Left lobe of liver (tissue), 2 donors: ENCODE data around the gene MYLK4. TPM values are rescaled to one million over a fixed set of nuclear protein-coding genes. Genes with fewer than 3 reads are reported as not detected.
"Not testable (repeated sequence)": the region's sequence is repeated elsewhere in the genome, so short reads cannot be mapped to it uniquely, and the experiment has no call there.

Experiments
- ATAC-seq: fragments of 200-7000 bp; cut with Tn5 transposase; one replicate; pipeline ENCODE4 v1.9.1; 2020; ENCODE audit warnings: mild to moderate bottlenecking, moderate library complexity
- DNase-seq: peaks from one replicate; pipeline ENCODE4 v3.0.0-alpha.2; 2020; ENCODE audit warnings: low spot score
- total RNA-seq: library from RNA; stranded (reverse); gene quantifications from one replicate; pipeline ENCODE4 v1.2.1, GENCODE V29; 2021
- donor health status: DM: no; HTN: no; CAD: no; lungs with moderate emphysema.
- donor health status: DM: no; HTN: yes; CAD: no.

The MYLK4 gene
- total RNA-seq, 1 donor from 2014 or later, result 0.25 TPM

- ATAC-seq (no peak), DNase-seq (no peak)
Measured at GRCh38 chr6:2780102-2780737, 29.5 kb upstream of the MYLK4 start.

DNA sequence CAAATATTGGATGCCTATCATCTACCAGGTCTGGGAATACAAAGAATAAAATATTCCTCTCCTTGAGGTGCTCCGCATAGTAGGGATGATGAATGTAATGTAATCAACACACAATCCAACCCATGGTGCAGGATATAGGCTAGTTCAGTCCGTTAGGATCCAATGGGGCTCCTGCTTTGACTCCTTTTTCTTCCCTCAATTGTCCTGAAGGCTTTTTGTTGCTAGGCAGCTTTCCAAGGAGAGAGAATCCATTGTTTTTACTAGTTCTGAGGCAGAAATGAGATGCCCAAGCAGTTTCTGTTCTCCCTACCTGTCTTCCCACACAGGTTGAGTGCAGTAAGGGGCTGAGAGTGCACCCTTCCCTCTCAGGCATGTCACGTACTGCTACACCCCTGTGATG, 26.5 kb upstream of the MYLK4 start:
- DNase-seq (no peak), ATAC-seq (no peak)

DNA sequence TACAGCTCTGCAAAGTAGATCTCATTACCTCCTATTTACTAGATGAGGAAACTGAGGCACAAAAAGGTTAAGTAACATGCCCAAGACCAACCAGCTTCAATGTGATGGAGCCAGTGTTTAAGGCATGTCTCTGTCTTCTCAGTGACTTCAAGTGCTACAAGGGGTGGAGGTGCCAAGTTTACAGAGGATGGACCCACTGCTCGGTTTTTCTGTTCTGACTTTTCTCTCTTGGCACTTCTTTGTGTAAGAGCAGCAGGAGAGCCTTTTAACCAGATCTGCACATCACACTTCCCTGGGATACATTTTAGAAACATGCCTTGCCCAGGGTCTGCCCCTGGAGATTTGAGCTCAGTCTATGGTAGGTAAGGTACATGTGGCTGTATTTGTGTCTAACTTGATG, 24.3 kb upstream of the MYLK4 start:
- no peak for DNase-seq
- ATAC-seq, result no peak

- ATAC-seq (no peak), DNase-seq (no peak)
Measured at GRCh38 chr6:2773449-2773848, 22.7 kb upstream of the MYLK4 start.

DNA sequence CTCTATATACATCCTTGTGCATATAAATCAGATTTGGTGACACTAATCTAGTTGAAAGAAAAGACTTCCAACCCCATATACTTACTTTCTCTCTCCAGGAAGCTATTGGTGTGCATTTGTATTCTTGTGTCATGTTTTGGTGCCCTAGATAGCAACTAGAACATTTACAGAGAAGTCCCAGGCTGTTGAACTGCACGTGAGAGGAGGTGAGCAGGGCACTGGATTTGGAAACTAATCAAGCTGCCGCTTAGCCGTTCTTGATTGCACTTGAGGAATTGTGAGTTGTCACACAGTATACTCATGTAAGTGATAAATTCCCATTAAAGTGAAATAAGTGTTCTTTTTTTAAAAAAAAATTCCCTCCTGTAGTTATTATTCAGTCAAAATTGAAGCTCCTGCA, 22.1 kb upstream of the MYLK4 start:
- ATAC-seq (peak; percentile 73), DNase-seq (no peak)

- ATAC-seq (no peak), DNase-seq (no peak)
Measured at GRCh38 chr6:2771079-2771478, 20.4 kb upstream of the MYLK4 start.

DNA sequence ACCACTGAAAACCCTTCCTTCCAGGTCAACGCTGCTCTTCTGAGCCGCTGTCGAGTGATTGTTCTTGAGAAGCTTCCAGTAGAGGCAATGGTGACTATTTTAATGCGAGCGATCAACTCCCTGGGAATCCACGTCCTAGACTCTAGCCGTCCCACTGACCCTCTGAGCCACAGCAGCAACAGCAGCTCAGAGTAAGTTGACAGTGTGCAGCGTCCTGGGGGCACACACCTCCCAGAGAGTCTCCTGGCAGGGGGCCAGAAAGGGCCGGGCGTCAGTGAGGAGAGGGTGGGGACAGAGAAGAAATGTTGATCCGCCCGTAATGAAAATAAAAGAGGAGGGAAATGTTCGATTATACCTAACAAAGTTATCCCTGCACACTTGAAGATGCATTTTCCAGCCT, 19.4 kb upstream of the MYLK4 start:
- no peak for ATAC-seq
- DNase-seq, result no peak

- ATAC-seq, result no peak
Measured at GRCh38 chr6:2768696-2769095, 18.0 kb upstream of the MYLK4 start.

GRCh38 chr6:2767657-2768524, 17.2 kb upstream of the MYLK4 start:
- DNase-seq (no peak), ATAC-seq (no peak)

More at GRCh38 chr6:2768696-2769095, 18.0 kb upstream of the MYLK4 start:
- no peak for DNase-seq

- ATAC-seq (no peak), DNase-seq (no peak)
Measured at GRCh38 chr6:2766767-2767656, 16.3 kb upstream of the MYLK4 start.

DNA sequence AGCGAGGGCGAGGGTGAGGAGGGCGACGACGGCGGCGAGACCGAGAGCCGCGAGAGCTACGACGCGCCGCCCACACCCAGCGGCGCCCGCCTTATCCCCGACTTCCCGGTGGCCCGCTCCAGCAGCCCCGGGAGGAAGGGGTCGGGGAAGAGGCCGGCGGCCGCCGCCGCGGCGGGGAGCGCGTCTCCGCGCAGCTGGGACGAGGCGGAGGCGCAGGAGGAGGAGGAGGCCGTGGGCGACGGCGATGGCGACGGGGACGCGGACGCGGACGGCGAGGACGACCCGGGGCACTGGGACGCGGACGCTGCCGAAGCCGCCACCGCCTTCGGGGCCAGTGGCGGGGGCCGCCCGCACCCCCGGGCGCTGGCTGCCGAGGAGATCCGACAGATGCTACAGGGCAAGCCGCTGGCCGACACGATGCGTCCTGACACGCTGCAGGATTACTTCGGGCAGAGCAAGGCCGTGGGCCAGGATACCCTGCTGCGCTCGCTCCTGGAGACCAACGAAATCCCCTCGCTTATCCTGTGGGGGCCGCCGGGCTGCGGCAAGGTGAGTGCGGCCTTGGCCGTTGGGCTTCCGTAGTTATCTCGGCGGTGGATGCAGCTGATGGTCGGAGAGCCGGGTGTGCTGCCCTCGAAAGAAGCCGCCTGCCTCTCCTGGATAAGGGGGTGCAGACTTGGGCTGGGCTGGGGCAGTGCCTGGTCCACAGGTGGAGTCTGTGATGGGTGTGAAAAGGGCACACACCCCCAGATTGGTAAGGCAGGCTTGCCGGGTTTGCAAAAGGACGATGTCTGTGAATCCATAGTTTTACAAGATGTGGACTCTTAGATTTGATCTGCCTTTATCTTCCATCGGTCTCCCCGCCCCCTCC, 15.4 kb upstream of the MYLK4 start:
- DNase-seq (peak; percentile 55), ATAC-seq (peak; percentile 29)

GRCh38 chr6:2765166-2765895, 14.6 kb upstream of the MYLK4 start, which contains the start of gene WRNIP1:
TSS of gene WRNIP1 (plus strand) at chr6:2765393. CDS start at chr6:2765623, 230 bp downstream.
- DNase-seq, result peak; percentile 99
- ATAC-seq, result peak; percentile 88

- ATAC-seq (peak; percentile 72), DNase-seq (peak; percentile 65)
Measured at GRCh38 chr6:2764610-2765165, 14.0 kb upstream of the MYLK4 start.

- DNase-seq (no peak), ATAC-seq (no peak)
Measured at GRCh38 chr6:2763876-2764540, 13.3 kb upstream of the MYLK4 start.

DNA sequence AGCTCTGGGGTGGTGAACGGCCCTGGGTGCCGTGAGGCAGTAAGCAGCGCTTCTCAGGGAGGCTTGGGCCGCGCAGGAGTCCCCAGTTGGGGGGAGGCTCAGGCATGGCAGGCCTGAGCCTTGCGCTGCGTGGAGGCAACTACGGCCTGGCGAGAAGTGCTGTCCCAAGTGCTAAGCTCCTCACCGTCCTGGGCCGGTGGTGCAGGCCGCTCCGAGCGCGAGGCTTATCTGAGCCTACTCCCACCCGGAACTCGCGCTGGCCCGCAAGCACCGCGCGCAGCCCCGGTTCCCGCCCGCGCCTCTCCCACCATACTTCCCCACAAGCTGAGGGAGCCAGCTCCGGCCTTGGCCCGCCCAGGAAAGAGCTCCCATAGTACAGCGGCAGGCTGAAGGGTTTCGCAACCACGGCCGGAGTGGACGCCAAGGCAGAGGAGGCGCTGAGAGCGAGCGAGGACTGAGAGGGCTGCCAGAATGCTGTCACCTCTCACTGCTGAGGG, 12.7 kb upstream of the MYLK4 start:
- DNase-seq (peak; percentile 74), ATAC-seq (peak; percentile 5)

GRCh38 chr6:2762868-2763267, 12.1 kb upstream of the MYLK4 start:
- not testable (repeated sequence) for DNase-seq, ATAC-seq

DNA sequence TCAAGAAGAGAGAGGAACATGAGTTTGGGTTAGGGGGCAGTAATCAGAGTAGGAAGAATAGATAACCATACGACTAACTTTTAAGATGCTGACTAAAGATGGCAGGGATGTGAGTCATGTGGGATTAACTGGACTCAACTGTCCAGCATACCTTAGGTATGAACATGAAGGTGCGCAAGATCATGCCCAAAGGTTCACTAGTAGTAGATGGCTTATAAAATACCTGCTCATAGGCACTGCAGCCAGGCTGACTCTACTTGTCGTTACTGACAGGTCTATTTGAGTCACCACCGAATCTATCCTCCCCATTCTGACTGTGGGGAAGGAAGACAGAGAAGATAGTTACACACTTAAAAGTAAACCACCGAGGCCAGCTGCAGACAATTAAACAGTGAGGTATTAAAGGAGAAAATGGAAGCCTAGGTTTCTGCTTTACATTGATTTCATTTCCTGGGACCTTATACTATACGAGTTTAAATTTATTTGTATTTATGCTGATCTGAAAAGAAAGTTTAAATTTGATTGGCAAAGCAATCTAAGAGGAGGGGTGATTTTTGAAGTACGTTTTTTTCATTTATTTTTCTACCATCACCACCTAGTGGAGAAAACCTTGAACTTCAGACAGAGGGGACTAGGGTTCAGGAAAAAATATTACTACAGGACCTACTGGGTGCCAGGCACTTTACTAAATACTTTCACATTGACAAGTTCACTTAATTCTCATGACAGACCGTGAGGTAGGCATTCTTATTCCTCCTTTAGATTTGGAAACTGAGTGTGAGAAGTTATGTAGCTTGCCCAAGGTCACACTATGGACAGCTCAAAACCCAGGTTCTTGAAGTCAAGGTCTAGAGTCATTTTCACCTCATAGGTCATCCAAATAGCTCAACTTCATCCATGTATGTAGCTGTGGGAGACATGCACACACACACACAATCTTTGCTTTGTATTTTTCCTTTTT, 10.4 kb upstream of the MYLK4 start:
- ATAC-seq (no peak), DNase-seq (no peak)
